ENCODE data around the gene ANKRD42.

DNA sequence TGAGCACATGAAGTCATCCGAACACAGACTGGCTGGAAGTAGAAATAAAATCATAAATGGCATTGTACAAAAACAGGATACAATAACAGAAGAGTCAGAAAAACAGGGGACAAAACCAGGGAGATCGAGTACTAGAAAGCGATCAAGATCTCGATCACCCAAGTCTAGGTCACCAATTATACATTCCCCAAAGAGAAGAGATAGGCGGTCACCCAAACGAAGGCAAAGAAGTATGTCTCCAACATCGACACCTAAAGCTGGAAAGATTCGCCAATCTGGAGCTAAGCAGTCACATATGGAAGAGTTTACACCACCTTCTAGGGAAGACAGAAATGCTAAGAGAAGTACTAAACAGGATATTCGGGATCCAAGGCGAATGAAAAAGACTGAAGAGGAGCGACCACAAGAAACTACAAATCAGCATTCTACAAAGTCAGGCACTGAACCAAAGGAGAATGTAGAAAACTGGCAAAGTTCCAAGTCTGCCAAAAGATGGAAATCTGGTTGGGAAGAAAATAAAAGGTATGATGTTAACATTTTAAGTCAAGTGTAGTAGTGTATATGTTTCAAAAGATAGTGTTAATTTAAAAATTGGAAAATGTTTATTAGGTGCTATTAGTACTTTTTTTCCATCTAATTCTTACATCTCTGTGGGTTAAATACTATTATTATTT, 27.2 kb upstream of the ANKRD42 start:
- no peak for TF ChIP-seq POLR2AphosphoS5 (IDR thresholded peaks at IDR 0.05; ENCODE audit: low read depth, low read length)
- TF ChIP-seq POLR2A (IDR thresholded peaks at IDR 0.05; ENCODE audit: low read depth, low read length): no peak

All from GM12892 (cell line).